Stimulated activated CD4-positive, alpha-beta T cell treated with anti-CD3 and anti-CD28 coated beads, Interleukin-12 subunit alpha, Interleukin-12 subunit beta, amount 100 ng/mL, for 4 hours (primary cell): ENCODE results near the gene CD164.
"Not testable (repeated sequence)": the region's sequence is repeated elsewhere in the genome, so short reads cannot be mapped to it uniquely, and the experiment has no call there.

Source experiments
- DNase-seq: peaks from one replicate; pipeline ENCODE4 v3.0.0-alpha.2; 2020

Gene CD164

GRCh38 chr6:109340811-109341210 lies 41.5 kb downstream of the CD164 start:
- DNase-seq, result no peak

GRCh38 chr6:109339906-109340678 lies 42.2 kb downstream of the CD164 start:
- no peak for DNase-seq

GRCh38 chr6:109336221-109336961 lies 45.9 kb downstream of the CD164 start:
- no peak for DNase-seq

GRCh38 chr6:109333870-109334269 lies 48.4 kb downstream of the CD164 start:
- DNase-seq, result not testable (repeated sequence)

GRCh38 chr6:109332748-109333147 lies 49.5 kb downstream of the CD164 start:
- no peak for DNase-seq

GRCh38 chr6:109331081-109331480 lies 51.2 kb downstream of the CD164 start:
- DNase-seq, result no peak

GRCh38 chr6:109330263-109330662 lies 52.0 kb downstream of the CD164 start:
- no peak for DNase-seq

- DNase-seq, result no peak
These were observed 53.6 kb downstream of the CD164 start for GRCh38 chr6:109328629-109329028.

GRCh38 chr6:109327959-109328358 lies 54.3 kb downstream of the CD164 start:
- DNase-seq, result no peak

GRCh38 chr6:109327491-109327890 lies 54.8 kb downstream of the CD164 start:
- DNase-seq, result no peak

- no peak for DNase-seq
These were observed 55.9 kb downstream of the CD164 start for GRCh38 chr6:109326351-109326750.

- no peak for DNase-seq
These were observed 56.9 kb downstream of the CD164 start for GRCh38 chr6:109325400-109325801.

- no peak for DNase-seq
These were observed 59.0 kb downstream of the CD164 start for GRCh38 chr6:109323241-109323640.

GRCh38 chr6:109322825-109323224 lies 59.4 kb downstream of the CD164 start:
- DNase-seq, result no peak

GRCh38 chr6:109321752-109322151 lies 60.5 kb downstream of the CD164 start:
- DNase-seq, result no peak

GRCh38 chr6:109320072-109320471 lies 62.2 kb downstream of the CD164 start:
- DNase-seq, result no peak

- DNase-seq, result no peak
These were observed 63.9 kb downstream of the CD164 start for GRCh38 chr6:109318328-109318876.

GRCh38 chr6:109316909-109317308 lies 65.4 kb downstream of the CD164 start:
- DNase-seq, result no peak
